Measurements from ENCODE around the gene MBTD1.

GRCh38 chr17:51164911-51165679, 94.8 kb downstream of the MBTD1 start:
- TF ChIP-seq EZH2phosphoT487 (IDR thresholded peaks at IDR 0.05; ENCODE audit: insufficient read depth, low read depth) (no peak), EZH2 (IDR thresholded peaks at IDR 0.05; ENCODE audit: insufficient read depth, poor library complexity, severe bottlenecking) (no peak)
